Keratinocyte (primary cell): ENCODE results near the gene CASP14. TPM values are rescaled to one million over a fixed set of nuclear protein-coding genes. Genes with fewer than 3 reads are reported as not detected.
"Not testable (repeated sequence)": the region's sequence is repeated elsewhere in the genome, so short reads cannot be mapped to it uniquely, and the experiment has no call there.

Experiments
- DNase-seq: peaks from one replicate; pipeline ENCODE4 v3.0.0-alpha.2; 2011; ENCODE audit warnings: low read depth, missing footprints, low spot score
- FAIRE-seq: peaks from 2 replicates; lab custom pipeline; 2011; peaks lifted over from hg19 to GRCh38; lab: Jason Lieb, UNC
- H2AFZ ChIP-seq: 2 replicates; pipeline ENCODE4 v1.6.0; 2012; ENCODE audit warnings: low read length, control low read depth, inconsistent platforms; ENCODE audit not compliant: control insufficient read depth
- H3K27ac ChIP-seq: 2 replicates; pipeline ENCODE4 v1.5.1; 2011; ENCODE audit warnings: low read length; ENCODE audit not compliant: control insufficient read depth, insufficient read depth
- H3K27me3 ChIP-seq: 3 replicates; pipeline ENCODE4 v1.6.0; 2011; ENCODE audit warnings: low read length; ENCODE audit not compliant: control insufficient read depth, insufficient read depth; ENCODE audit errors: extremely low read depth
- H3K36me3 ChIP-seq, 2 experiments: 2 replicates in 1 of 2; 3 replicates in 1 of 2; pipeline ENCODE4 v1.5.1; 2011; ENCODE audit warnings: low read length in 2 of 2, mild to moderate bottlenecking in 1 of 2; ENCODE audit not compliant: control insufficient read depth in 2 of 2, insufficient read depth in 2 of 2; ENCODE audit errors: extremely low read depth in 1 of 2
- H3K4me1 ChIP-seq: 3 replicates; pipeline ENCODE4 v1.5.1; 2011; ENCODE audit warnings: low read length; ENCODE audit not compliant: control insufficient read depth, insufficient read depth; ENCODE audit errors: extremely low read depth
- H3K4me2 ChIP-seq: 3 replicates; pipeline ENCODE4 v1.6.0; 2011; ENCODE audit warnings: low read depth, low read length; ENCODE audit not compliant: control insufficient read depth, insufficient read depth; ENCODE audit errors: extremely low read depth
- H3K4me3 ChIP-seq, 3 experiments: fragments of 200-600 bp in 1 of 3; sonication (generic) in 1 of 3; 2 replicates in 2 of 3; 3 replicates in 1 of 3; pipeline ENCODE4 v1.5.1; 2011 to 2016; ENCODE audit warnings: low read length in 3 of 3, mild to moderate bottlenecking in 3 of 3, control low read depth in 2 of 3, inconsistent platforms in 1 of 3, low read depth in 1 of 3, mixed read lengths in 1 of 3, mixed run types in 1 of 3, moderate library complexity in 1 of 3; ENCODE audit not compliant: control insufficient read depth in 2 of 3, insufficient read depth in 2 of 3; ENCODE audit errors: extremely low read depth in 1 of 3
- H3K79me2 ChIP-seq: 2 replicates; pipeline ENCODE4 v1.6.0; 2012; ENCODE audit warnings: low read length; ENCODE audit not compliant: control insufficient read depth, insufficient read depth
- H3K9ac ChIP-seq: 3 replicates; pipeline ENCODE4 v1.6.0; 2011; ENCODE audit warnings: low read length; ENCODE audit not compliant: control insufficient read depth, insufficient read depth; ENCODE audit errors: extremely low read depth
- H3K9me1 ChIP-seq: 3 replicates; pipeline ENCODE4 v1.6.0; 2011; ENCODE audit warnings: low read length; ENCODE audit not compliant: control insufficient read depth, insufficient read depth; ENCODE audit errors: extremely low read depth
- H3K9me3 ChIP-seq: 2 replicates; pipeline ENCODE4 v1.5.1; 2012; ENCODE audit warnings: low read depth, low read length; ENCODE audit not compliant: control insufficient read depth
- H4K20me1 ChIP-seq: 3 replicates; pipeline ENCODE4 v1.6.0; 2011; ENCODE audit warnings: low read length; ENCODE audit not compliant: control insufficient read depth, insufficient read depth; ENCODE audit errors: extremely low read depth
- CTCF ChIP-seq, 3 experiments: IDR thresholded peaks in 1 of 3; conservative IDR thresholded peaks in 1 of 3; optimal IDR thresholded peaks in 1 of 3; 2 replicates in 2 of 3; 3 replicates in 1 of 3; pipeline versions ENCODE3 to v1.5.1; 2011; ENCODE audit warnings: low read length in 3 of 3, mild to moderate bottlenecking in 3 of 3, moderate library complexity in 2 of 3, control low read depth in 1 of 3, inconsistent platforms in 1 of 3; ENCODE audit not compliant: insufficient read depth in 2 of 3; ENCODE audit errors: extremely low read depth in 1 of 3
- EZH2 ChIP-seq: IDR thresholded peaks from one replicate; pipeline ENCODE4 v1.6.1; 2012; ENCODE audit warnings: inconsistent platforms, mild to moderate bottlenecking, low read length, moderate library complexity
- dilution Hi-C: fragments of 300-500 bp; cut with MboI; formaldehyde crosslinking; loops from one replicate; pipeline ENCODE4 v1.7.0; 2020; ENCODE audit warnings: low sequenced_read_pairs; ENCODE audit not compliant: extremely low pct_ligation_motif_present
- polyA plus RNA-seq, 5 experiments: library from polyadenylated mRNA; depleted of rRNA in 3 of 5; stranded (reverse) in 3 of 5; stranded (forward) in 1 of 5; unstranded in 1 of 5; fragments of >200 nt; gene quantifications; 1 replicate in 1 of 5; 2 replicates in 3 of 5; 3 replicates in 1 of 5; pipeline versions ENCODE4 v1.2.1 to v1.2.3, GENCODE V29; 2011 to 2012; ENCODE audit warnings: missing spikeins in 2 of 5, low read depth in 1 of 5, low replicate concordance in 1 of 5

CASP14 gene
- polyA plus RNA-seq, 1 donor (not counting 4 experiments of a cell fraction or from before 2014, with no cell fraction given) = 122 TPM

DNA sequence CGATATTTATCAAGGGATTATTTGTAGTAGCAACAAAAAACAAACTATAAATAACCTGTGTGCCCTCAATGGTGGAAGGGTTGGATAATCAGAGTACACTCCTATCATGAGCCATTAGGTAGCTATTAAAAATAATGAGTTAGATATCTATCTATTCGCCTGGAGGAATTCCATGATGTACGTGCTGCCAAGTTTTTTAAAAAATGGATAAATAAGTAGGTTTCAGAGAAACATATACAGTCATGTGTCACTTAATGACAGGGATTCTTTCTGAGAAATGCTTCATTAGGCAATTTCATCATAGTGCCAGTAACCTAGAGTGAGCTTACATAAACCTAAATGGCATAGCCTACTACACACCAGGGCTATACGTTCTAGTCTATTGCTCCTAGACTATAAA lies 26.5 kb downstream of the CASP14 start:
- H3K27ac ChIP-seq = no peak overlapping the region
- DNase-seq (no peak), FAIRE-seq (no peak)
- no peak overlapping the region for H2AFZ ChIP-seq
- no peak overlapping the region for H3K4me2 ChIP-seq
- H3K4me1 ChIP-seq = peaks cover 20% of the 10 kb centered on the region
- H3K4me3 ChIP-seq = no peak overlapping the region
- no peaks in the 10 kb centered on the region for H4K20me1 ChIP-seq
- no peaks in the 10 kb centered on the region for H3K9me3 ChIP-seq
- no peak overlapping the region for H3K9ac ChIP-seq
- dilution Hi-C loops = no loop called here
- no peaks in the 10 kb centered on the region for H3K36me3 ChIP-seq
- no peak for TF ChIP-seq EZH2
- no peak for TF ChIP-seq CTCF (optimal IDR thresholded peaks at IDR 0.05 in 1 of 3, IDR thresholded peaks at IDR 0.05 in 1 of 3, conservative IDR thresholded peaks at IDR 0.05 in 1 of 3; ENCODE audit: extremely low read depth in 1 of 3, insufficient read depth in 2 of 3, low read length in 3 of 3)
- H3K9me1 ChIP-seq = no peaks in the 10 kb centered on the region
- H3K27me3 ChIP-seq = no peaks in the 10 kb centered on the region
- H3K79me2 ChIP-seq = no peaks in the 10 kb centered on the region

DNA sequence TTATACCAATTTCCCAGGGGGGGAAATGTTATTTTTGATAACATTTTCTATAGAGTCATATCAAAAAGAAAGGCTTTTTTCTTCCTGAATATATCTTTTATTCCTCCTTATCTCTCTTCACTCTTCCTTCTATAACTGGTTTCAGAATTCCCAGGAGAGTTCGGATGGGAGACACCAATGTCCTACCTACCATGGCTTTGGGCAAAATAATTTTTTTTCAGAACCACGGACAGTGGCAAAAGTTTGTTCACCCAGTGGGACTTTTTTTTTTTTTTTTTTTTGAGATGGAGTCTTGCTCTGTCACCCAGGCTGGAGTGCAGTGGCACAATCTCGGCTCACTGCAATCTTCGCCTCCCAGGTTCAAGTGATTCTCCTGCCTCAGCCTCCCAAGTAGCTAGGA lies 30.7 kb downstream of the CASP14 start:
- DNase-seq, H3K4me2 ChIP-seq, H3K4me3 ChIP-seq, H3K9me1 ChIP-seq, dilution Hi-C loops, FAIRE-seq, H4K20me1 ChIP-seq, H3K9ac ChIP-seq, H3K27me3 ChIP-seq, H3K4me1 ChIP-seq, H3K79me2 ChIP-seq, H3K27ac ChIP-seq, H3K36me3 ChIP-seq, H3K9me3 ChIP-seq, H2AFZ ChIP-seq: not testable (repeated sequence)

DNA sequence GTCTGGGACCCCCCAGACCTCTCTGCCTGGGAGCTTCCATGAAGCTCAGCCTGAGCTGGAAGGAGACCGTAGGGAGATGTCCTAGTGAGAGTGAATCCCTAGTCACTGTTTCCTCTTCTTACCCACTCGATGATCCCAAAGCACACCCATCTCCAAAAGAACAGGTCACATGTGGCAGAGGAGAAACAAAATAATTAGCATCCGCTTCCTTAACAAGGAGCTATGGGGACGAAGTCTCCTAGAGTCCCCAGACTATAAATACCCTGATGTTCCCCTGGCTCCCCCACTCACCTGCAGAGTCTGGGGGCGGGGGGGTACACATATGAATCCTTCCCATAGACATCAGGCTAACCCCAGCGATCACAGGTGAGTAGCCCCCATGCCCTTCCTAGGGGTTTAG lies 32.6 kb downstream of the CASP14 start, which contains the start of gene OR1I1:
TSS of gene OR1I1 (plus strand) at position 301 of the 400 bp plus-strand sequence. CDS start 4,855 bp downstream, outside the sequence.
- H3K9ac ChIP-seq = no peak within 1 kb of the TSS
- no peaks in the 10 kb centered on the region for H3K79me2 ChIP-seq
- dilution Hi-C loops = no loop called here
- H3K9me3 ChIP-seq = no peaks in the 10 kb centered on the region
- no peaks in the 10 kb centered on the region for H3K36me3 ChIP-seq
- TF ChIP-seq CTCF (optimal IDR thresholded peaks at IDR 0.05 in 1 of 3, IDR thresholded peaks at IDR 0.05 in 1 of 3, conservative IDR thresholded peaks at IDR 0.05 in 1 of 3; ENCODE audit: extremely low read depth in 1 of 3, insufficient read depth in 2 of 3, low read length in 3 of 3) (no peak), EZH2 (no peak)
- no peak within 1 kb of the TSS for H3K4me2 ChIP-seq
- no peaks in the 10 kb centered on the region for H4K20me1 ChIP-seq
- no peak for FAIRE-seq
- no peak within 1 kb of the TSS for H3K4me3 ChIP-seq
- no peaks in the 10 kb centered on the region for H3K4me1 ChIP-seq
- H3K27ac ChIP-seq = no peak within 1 kb of the TSS
- H3K27me3 ChIP-seq = no peaks in the 10 kb centered on the region
- DNase-seq = no peak
- no peaks in the 10 kb centered on the region for H3K9me1 ChIP-seq
- no peak within 1 kb of the TSS for H2AFZ ChIP-seq
